Stomach (tissue), 9 donors: ENCODE data around the gene DCAF11. TPM values are rescaled to one million over a fixed set of nuclear protein-coding genes. Genes with fewer than 3 reads are reported as not detected.

ENCODE experiments used
- DNase-seq, 2 donors: peaks; one replicate each; pipeline versions ENCODE4 v3.0.0 to v3.0.0-alpha.2; 2013 to 2019
- H3K27ac ChIP-seq, 5 donors: fragments of 200-600 bp in 4 of 5; sonication (generic) in 4 of 5; one replicate each; pipeline ENCODE4 v1.5.1; 2013 to 2019; ENCODE audit warnings: mild to moderate bottlenecking in 1 of 5, moderate library complexity in 1 of 5
- H3K27me3 ChIP-seq, 3 donors: fragments of 200-600 bp; sonication (generic); one replicate each; pipeline ENCODE4 v1.5.1; 2017 to 2019; ENCODE audit warnings: mixed run types in 1 of 3
- H3K36me3 ChIP-seq, 4 donors: fragments of 200-600 bp; sonication (generic); 1 replicate in 3 of 4; 2 replicates in 1 of 4; pipeline ENCODE4 v1.5.1; 2016 to 2019
- H3K4me1 ChIP-seq, 4 donors: fragments of 200-600 bp; sonication (generic); one replicate each; pipeline ENCODE4 v1.5.1; 2016 to 2019
- H3K4me3 ChIP-seq, 4 donors: fragments of 200-600 bp; sonication (generic) in 3 of 4; one replicate each; pipeline ENCODE4 v1.5.1; 2016 to 2019; ENCODE audit warnings: mild to moderate bottlenecking in 1 of 4
- H3K9me3 ChIP-seq, 4 donors: fragments of 200-600 bp; sonication (generic); one replicate each; pipeline ENCODE4 v1.5.1; 2016 to 2019
- EP300 ChIP-seq: sonication (generic); formaldehyde crosslinking; IDR thresholded peaks from one replicate; pipeline ENCODE4 v1.6.1; 2017; ENCODE audit warnings: antibody characterized with exemption
- POLR2A ChIP-seq, 4 donors: fragments of 450-650 bp; IDR thresholded peaks; one replicate each; pipeline ENCODE4 v1.6.1; 2016; ENCODE audit warnings: antibody characterized with exemption in 4 of 4, control low read depth in 2 of 4, mild to moderate bottlenecking in 1 of 4, moderate library complexity in 1 of 4
- POLR2AphosphoS5 ChIP-seq, 3 donors: sonication (generic); formaldehyde crosslinking; IDR thresholded peaks; one replicate each; pipeline ENCODE4 v1.6.1; 2016; ENCODE audit warnings: antibody characterized with exemption in 3 of 3
- WGBS, 5 donors: extraction: QIAGEN DNeasy Blood & Tissue Kit in 3 of 5; methylation state at CpG; one replicate each; pipeline versions ENCODE4 v1.1.5 to v1.1.7; 2013 to 2018; 5-methylcytosine and 5-hydroxymethylcytosine counted together
- intact Hi-C: fragments of 100-400 bp; cut with DNase I; formaldehyde crosslinking; loops from one replicate; pipeline ENCODE4 v1.15.1; 2023; ENCODE audit warnings: low total_unique reads
- polyA plus RNA-seq, 3 donors: library from polyadenylated mRNA; stranded (reverse); fragments of 200-250 nt; gene quantifications; one replicate each; pipeline ENCODE4 v1.2.3, GENCODE V29; 2013
- total RNA-seq, 5 donors: library from RNA; depleted of rRNA; stranded (reverse); fragments of >200 nt; gene quantifications; one replicate each; pipeline versions ENCODE4 v1.1.0 to v1.2.3, GENCODE V29; 2014 to 2016
- TF ChIP-seq, protein P1 (sequence below), 7 experiments: fragments of 450-650 bp in 4 of 7; fragments of 200-600 bp in 3 of 7; sonication (generic) in 3 of 7; IDR thresholded peaks; one replicate each; pipeline ENCODE4 v1.5.1; 2016 to 2019; ENCODE audit warnings: antibody characterized with exemption in 7 of 7, control low read depth in 2 of 7, mild to moderate bottlenecking in 1 of 7
- donor health status: healthy with polysubstance abuse.
- donor health status: Bipolar disorder and iron deficiency.
- donor health status: healthy.

DCAF11 gene
- total and polyA plus RNA-seq, 8 donors = 27.7 to 396 (median 65.4) TPM

DNA sequence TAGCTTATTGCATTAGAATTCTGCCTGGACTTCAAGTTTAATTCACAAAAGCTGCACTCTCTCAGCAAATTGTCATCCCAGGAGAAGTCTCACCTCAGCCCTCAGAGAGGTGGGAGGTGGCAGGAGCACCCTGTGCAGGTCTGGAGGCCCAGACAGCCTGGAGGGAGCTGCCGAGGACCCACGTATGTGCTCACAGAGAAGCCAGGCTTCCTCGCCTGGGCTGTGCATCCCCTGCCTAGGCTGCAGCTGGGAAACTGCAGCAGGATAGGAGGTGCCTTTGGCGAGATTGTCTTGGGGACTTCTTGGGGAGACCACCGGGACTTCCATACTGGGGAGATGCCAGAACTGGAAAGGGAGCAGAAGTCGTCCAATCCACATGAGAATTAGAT, 34.4 kb upstream of the DCAF11 start:
- WGBS, 5 donors = 72 to 89% (median 84%) methylated on average over 6 of the region's 6 CpGs
- Histone ChIP-seq H3K4me3 (no peak overlapping the region), H3K36me3 (no peaks in the 10 kb centered on the region), H3K27ac (no peak overlapping the region), H3K9me3 (no peaks in the 10 kb centered on the region), H3K27me3 (peaks cover 0 to 17% (median 0%) of the 10 kb centered on the region in 3 donors), H3K4me1 (peaks cover 6 to 23% (median 22%) of the 10 kb centered on the region in 4 donors)
- TF ChIP-seq POLR2AphosphoS5 (IDR thresholded peaks at IDR 0.05) (no peak), POLR2A (IDR thresholded peaks at IDR 0.05) (no peak), EP300 (no peak)
- TF ChIP-seq, protein P1, sequence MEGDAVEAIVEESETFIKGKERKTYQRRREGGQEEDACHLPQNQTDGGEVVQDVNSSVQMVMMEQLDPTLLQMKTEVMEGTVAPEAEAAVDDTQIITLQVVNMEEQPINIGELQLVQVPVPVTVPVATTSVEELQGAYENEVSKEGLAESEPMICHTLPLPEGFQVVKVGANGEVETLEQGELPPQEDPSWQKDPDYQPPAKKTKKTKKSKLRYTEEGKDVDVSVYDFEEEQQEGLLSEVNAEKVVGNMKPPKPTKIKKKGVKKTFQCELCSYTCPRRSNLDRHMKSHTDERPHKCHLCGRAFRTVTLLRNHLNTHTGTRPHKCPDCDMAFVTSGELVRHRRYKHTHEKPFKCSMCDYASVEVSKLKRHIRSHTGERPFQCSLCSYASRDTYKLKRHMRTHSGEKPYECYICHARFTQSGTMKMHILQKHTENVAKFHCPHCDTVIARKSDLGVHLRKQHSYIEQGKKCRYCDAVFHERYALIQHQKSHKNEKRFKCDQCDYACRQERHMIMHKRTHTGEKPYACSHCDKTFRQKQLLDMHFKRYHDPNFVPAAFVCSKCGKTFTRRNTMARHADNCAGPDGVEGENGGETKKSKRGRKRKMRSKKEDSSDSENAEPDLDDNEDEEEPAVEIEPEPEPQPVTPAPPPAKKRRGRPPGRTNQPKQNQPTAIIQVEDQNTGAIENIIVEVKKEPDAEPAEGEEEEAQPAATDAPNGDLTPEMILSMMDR (IDR thresholded peaks at IDR 0.05) = no peak
- DNase-seq = no peak
- intact Hi-C loops = no loop called here

DNA sequence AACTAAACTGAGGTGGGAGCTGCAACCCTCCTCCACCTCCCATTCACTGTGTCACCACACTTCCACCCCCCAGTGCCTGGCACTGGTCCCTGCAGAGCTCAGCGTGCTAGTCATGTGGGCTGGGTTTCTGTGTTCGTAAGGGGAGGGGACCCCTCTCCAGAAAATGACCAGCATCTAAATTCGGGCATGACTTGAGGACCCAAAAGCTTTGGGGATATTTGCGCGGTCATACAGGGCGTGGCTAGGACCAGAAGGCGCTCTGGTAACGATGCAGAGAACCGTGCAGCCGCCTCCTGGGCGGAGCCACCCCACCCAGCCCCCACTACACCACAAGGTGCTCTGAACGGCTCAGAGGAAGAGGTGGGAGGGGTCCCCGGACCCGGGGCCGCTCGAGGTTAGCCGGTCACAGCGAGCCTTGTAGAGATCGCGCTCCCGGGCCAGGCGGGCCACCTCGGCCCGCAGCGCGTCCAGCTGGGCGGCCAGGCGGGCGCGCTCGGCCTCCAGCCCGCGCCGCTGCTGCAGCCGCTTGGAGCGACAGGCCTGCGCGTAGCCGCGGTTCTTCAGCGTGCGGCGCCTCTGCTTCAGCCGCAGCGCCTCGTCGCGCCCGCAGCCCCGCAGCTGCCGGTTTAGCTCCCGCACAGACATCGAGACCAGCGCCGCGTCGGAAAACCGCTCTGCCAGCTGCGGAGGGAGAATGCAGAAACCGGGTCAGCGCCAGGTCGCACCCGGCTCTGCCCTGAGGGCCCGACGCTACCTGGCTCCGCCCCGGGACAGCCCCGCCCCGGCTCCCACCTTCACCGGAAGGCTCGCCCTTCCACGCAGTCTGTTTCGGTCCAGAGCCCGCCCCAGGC, 33.5 kb upstream of the DCAF11 start:
- Histone ChIP-seq H3K4me1 (peaks cover 6 to 19% (median 17%) of the 10 kb centered on the region in 4 donors), H3K4me3 (peak overlapping the region; percentile 61 to 67 (median 63)), H3K27me3 (peaks cover 0 to 17% (median 0%) of the 10 kb centered on the region in 3 donors), H3K9me3 (no peaks in the 10 kb centered on the region), H3K27ac (peak overlapping the region; percentile 53 to 88 (median 80)), H3K36me3 (no peaks in the 10 kb centered on the region)
- WGBS, 5 donors = 0 to 1% (median 1%) methylated on average over 15 to 74 of the region's 74 CpGs
- intact Hi-C loops = no loop called here
- peak; percentile 74 to 87 for DNase-seq
- TF ChIP-seq EP300 (no peak), POLR2AphosphoS5 (IDR thresholded peaks at IDR 0.05) (peak in 1 of 3 donors; percentile 34), POLR2A (IDR thresholded peaks at IDR 0.05) (no peak)
- TF ChIP-seq, protein P1 (IDR thresholded peaks at IDR 0.05) = no peak

DNA sequence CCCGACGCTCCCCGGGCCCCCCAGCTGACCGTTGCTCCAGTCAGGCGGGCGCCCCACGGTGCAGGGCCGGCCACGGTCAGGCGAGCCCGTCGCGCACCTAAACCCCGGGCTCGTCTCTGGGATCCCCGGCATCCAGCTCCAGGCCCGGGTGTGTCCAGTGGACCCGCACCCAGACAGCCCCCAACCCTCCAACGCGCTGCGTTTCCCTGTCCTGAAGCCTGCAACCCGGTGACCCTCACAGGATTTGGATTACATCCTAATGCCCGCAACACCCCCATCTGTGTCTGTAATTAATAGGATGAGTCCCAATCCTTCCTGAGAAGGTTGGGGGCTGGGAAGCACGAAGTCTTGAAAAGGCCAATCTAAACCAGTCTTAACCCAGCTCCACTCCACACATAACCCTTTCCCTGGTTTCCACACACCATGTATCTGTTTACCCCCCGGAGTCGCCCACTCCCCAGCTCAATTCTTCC, 32.8 kb upstream of the DCAF11 start:
- 21 to 45% (median 24%) methylated on average over 12 to 26 of the region's 26 CpGs for WGBS, 5 donors
- intact Hi-C loops = no loop called here
- peak overlapping the region; percentile 61 to 67 (median 63) for H3K4me3 ChIP-seq

DNA sequence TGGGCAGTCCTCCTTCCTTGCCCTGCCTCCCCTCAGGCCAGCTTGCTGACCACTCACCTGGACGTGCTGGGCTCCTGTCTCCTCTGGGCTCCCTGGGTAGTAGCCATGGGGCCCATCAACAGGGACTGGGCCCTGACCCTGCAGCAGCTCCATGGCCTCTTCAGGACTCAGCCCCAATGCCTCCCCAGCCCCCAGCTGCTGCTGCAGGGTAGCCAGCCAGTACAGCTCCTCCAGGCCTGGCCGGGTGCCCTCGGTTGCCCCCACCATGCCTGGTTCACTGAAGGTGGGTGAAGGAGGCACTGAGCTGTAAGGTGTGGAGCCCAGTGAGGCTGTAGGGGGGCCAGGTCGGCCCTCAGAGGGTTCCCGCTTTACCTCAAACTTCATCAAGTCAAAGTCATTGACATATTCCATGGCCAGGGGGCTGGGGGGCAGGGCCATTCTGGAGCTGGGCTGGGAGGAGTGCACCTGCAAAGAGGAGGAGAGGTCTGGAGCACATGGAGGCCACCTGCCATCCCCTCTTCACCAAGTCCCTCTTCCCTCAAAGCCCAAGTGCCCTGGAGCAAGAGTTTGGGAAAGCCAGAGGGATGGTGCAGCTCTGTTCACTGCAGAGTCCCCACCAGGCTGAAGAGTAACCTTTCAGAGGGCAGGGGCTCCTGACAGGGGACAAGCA, 32.0 kb upstream of the DCAF11 start:
- WGBS, 5 donors = 86 to 96% (median 92%) methylated on average over 5 of the region's 5 CpGs
- intact Hi-C loops = no loop called here
- TF ChIP-seq EP300 (no peak), POLR2A (IDR thresholded peaks at IDR 0.05) (no peak), POLR2AphosphoS5 (IDR thresholded peaks at IDR 0.05) (no peak)
- TF ChIP-seq, protein P1 (IDR thresholded peaks at IDR 0.05) = no peak
- Histone ChIP-seq H3K4me1 (peaks cover 6 to 19% (median 17%) of the 10 kb centered on the region in 4 donors), H3K36me3 (no peaks in the 10 kb centered on the region), H3K9me3 (no peaks in the 10 kb centered on the region), H3K27ac (no peak overlapping the region), H3K27me3 (peaks cover 0 to 17% (median 0%) of the 10 kb centered on the region in 3 donors), H3K4me3 (no peak overlapping the region)
- DNase-seq = no peak

More for the DNA sequence above, 32.8 kb upstream of the DCAF11 start:
- peak overlapping the region; percentile 53 to 88 (median 80) for H3K27ac ChIP-seq
- TF ChIP-seq POLR2AphosphoS5 (IDR thresholded peaks at IDR 0.05) = no peak
- no peak for TF ChIP-seq POLR2A (IDR thresholded peaks at IDR 0.05)
- TF ChIP-seq EP300 = no peak
- TF ChIP-seq, protein P1 (IDR thresholded peaks at IDR 0.05) = no peak
- no peak for DNase-seq
- peaks cover 6 to 19% (median 17%) of the 10 kb centered on the region in 4 donors for H3K4me1 ChIP-seq
- H3K27me3 ChIP-seq = peaks cover 0 to 17% (median 0%) of the 10 kb centered on the region in 3 donors
- no peaks in the 10 kb centered on the region for H3K9me3 ChIP-seq
- H3K36me3 ChIP-seq = no peaks in the 10 kb centered on the region
